SK-N-SH (cell line): ENCODE data around the gene ECEL1. TPM values are rescaled to one million over a fixed set of nuclear protein-coding genes. Genes with fewer than 3 reads are reported as not detected.

Source experiments
- CTCF ChIA-PET: fragments of 300-600, 350-600 bp; formaldehyde crosslinking; extraction: SDS; loops from one replicate; lab custom pipeline; 2021; lab: Yijun Ruan, JAX
- POLR2A ChIA-PET: fragments of 350-600 bp; sonication (Branson Sonifier 250); formaldehyde crosslinking; extraction: SDS; loops from one replicate; lab custom pipeline; 2020; ENCODE audit warnings: antibody characterized with exemption, inconsistent platforms; lab: Yijun Ruan, JAX
- DNase-seq: peaks from one replicate; pipeline ENCODE4 v3.0.0; 2012
- H2AFZ ChIP-seq: fragments of 200-600 bp; sonication (generic); 2 replicates; pipeline ENCODE4 v1.8.1; 2016; ENCODE audit warnings: antibody characterized with exemption, mild to moderate bottlenecking, low read depth
- H3F3A ChIP-seq: fragments of 200-600 bp; sonication (generic); replicated peaks from 2 replicates; pipeline ENCODE3; 2016; ENCODE audit warnings: antibody characterized with exemption, mild to moderate bottlenecking; ENCODE audit not compliant: insufficient read depth
- H3K27ac ChIP-seq, 2 experiments: fragments of 200-500 bp in 1 of 2; fragments of 200-600 bp in 1 of 2; sonication (Bioruptor generic) in 1 of 2; sonication (generic), shearing (Covaris generic) in 1 of 2; 2 replicates each; pipeline versions ENCODE4 v1.5.1 to v1.6.1; 2014 to 2016; ENCODE audit warnings: low read depth in 2 of 2, inconsistent platforms in 1 of 2, low read length in 1 of 2, mild to moderate bottlenecking in 1 of 2, mixed read lengths in 1 of 2
- H3K27me3 ChIP-seq: fragments of 200-600 bp; sonication (generic), shearing (Covaris generic); 2 replicates; pipeline ENCODE4 v1.6.1; 2016; ENCODE audit warnings: mixed run types; ENCODE audit not compliant: insufficient read depth
- H3K36me3 ChIP-seq, 2 experiments: fragments of 200-500 bp in 1 of 2; fragments of 200-600 bp in 1 of 2; sonication (Bioruptor generic) in 1 of 2; sonication (generic) in 1 of 2; replicated peaks in 1 of 2; 2 replicates each; pipeline versions ENCODE3 to v1.5.1; 2014 to 2016; ENCODE audit warnings: low read length in 1 of 2, mild to moderate bottlenecking in 1 of 2; ENCODE audit not compliant: insufficient read depth in 2 of 2, control insufficient read depth in 1 of 2
- H3K4me1 ChIP-seq, 2 experiments: fragments of 200-500 bp in 1 of 2; fragments of 200-600 bp in 1 of 2; sonication (Bioruptor generic) in 1 of 2; sonication (generic), shearing (Covaris generic) in 1 of 2; 2 replicates each; pipeline versions ENCODE4 v1.5.1 to v1.6.1; 2014 to 2016; ENCODE audit warnings: low read depth in 1 of 2, low read length in 1 of 2, mixed run types in 1 of 2; ENCODE audit not compliant: insufficient read depth in 2 of 2, control insufficient read depth in 1 of 2
- H3K4me2 ChIP-seq: fragments of 200-600 bp; sonication (generic), shearing (Covaris generic); 2 replicates; pipeline ENCODE4 v1.6.1; 2017; ENCODE audit warnings: mixed run types
- H3K4me3 ChIP-seq, 2 experiments: fragments of 200-500 bp in 1 of 2; fragments of 200-600 bp in 1 of 2; sonication (Bioruptor generic) in 1 of 2; sonication (generic), shearing (Covaris generic) in 1 of 2; 2 replicates each; pipeline versions ENCODE4 v1.5.1 to v1.8.1; 2014 to 2016; ENCODE audit warnings: low read depth in 2 of 2, inconsistent platforms in 1 of 2, low read length in 1 of 2, mild to moderate bottlenecking in 1 of 2, mixed read lengths in 1 of 2, moderate library complexity in 1 of 2
- H3K79me2 ChIP-seq: fragments of 200-600 bp; sonication (generic); 2 replicates; pipeline ENCODE4 v1.8.1; 2017; ENCODE audit warnings: mild to moderate bottlenecking; ENCODE audit not compliant: insufficient read depth
- H3K9ac ChIP-seq: fragments of 200-600 bp; sonication (generic); 2 replicates; pipeline ENCODE4 v1.6.1; 2017; ENCODE audit warnings: mixed run types
- H3K9me2 ChIP-seq: fragments of 200-600 bp; sonication (generic); 2 replicates; pipeline ENCODE4 v1.6.1; 2017; ENCODE audit warnings: mixed run types
- H3K9me3 ChIP-seq: fragments of 200-600 bp; sonication (generic); 2 replicates; pipeline ENCODE4 v1.6.1; 2017; ENCODE audit warnings: mixed run types, mild to moderate bottlenecking, moderate library complexity
- H4K20me1 ChIP-seq: fragments of 200-600 bp; sonication (generic); 2 replicates; pipeline ENCODE4 v1.6.1; 2017; ENCODE audit warnings: mild to moderate bottlenecking, mixed run types; ENCODE audit not compliant: insufficient read depth
- EZH2phosphoT487 ChIP-seq: fragments of 200-600 bp; sonication (generic); IDR thresholded peaks from 2 replicates; pipeline ENCODE4 v1.6.1; 2017; ENCODE audit warnings: low read depth, mixed run types, mild to moderate bottlenecking, antibody characterized with exemption, moderate library complexity, borderline replicate concordance
- FOSL2 ChIP-seq: IDR thresholded peaks from 2 replicates; pipeline ENCODE4 v1.4.0; 2012; ENCODE audit warnings: low read depth, mild to moderate bottlenecking, moderate library complexity, borderline replicate concordance
- FOXJ3 ChIP-seq: sonication (generic); formaldehyde crosslinking; IDR thresholded peaks from 2 replicates; pipeline ENCODE4 v1.5.1; 2020; ENCODE audit warnings: mild to moderate bottlenecking, missing genetic modification reagents
- GABPA ChIP-seq: IDR thresholded peaks from 2 replicates; pipeline ENCODE4 v1.4.0; 2012; ENCODE audit warnings: low read depth, mild to moderate bottlenecking
- GATA2 ChIP-seq: sonication (generic); formaldehyde crosslinking; IDR thresholded peaks from 2 replicates; pipeline ENCODE4 v1.5.0; 2020; ENCODE audit warnings: mild to moderate bottlenecking, missing genetic modification reagents
- IRF3 ChIP-seq: fragments of 150-350 bp; IDR thresholded peaks from 2 replicates; pipeline ENCODE4 v1.6.1; 2016; ENCODE audit warnings: mild to moderate bottlenecking, low read depth, low read length
- NFIC ChIP-seq: IDR thresholded peaks from 2 replicates; pipeline ENCODE4 v1.4.0; 2012; ENCODE audit warnings: borderline replicate concordance
- NRF1 ChIP-seq: IDR thresholded peaks from 2 replicates; pipeline ENCODE4 v1.6.1; 2012; ENCODE audit warnings: low read depth, mild to moderate bottlenecking, low read length
- SMC3 ChIP-seq: IDR thresholded peaks from 2 replicates; pipeline ENCODE4 v1.6.1; 2012; ENCODE audit warnings: low read depth, low read length, improper control_type of control experiment
- TAF1 ChIP-seq: IDR thresholded peaks from 2 replicates; pipeline ENCODE4 v1.6.1; 2012; ENCODE audit warnings: low read depth, mild to moderate bottlenecking, low read length, moderate library complexity, borderline replicate concordance
- TCF12 ChIP-seq: IDR thresholded peaks from 2 replicates; pipeline ENCODE4 v1.4.0; 2012
- USF1 ChIP-seq: IDR thresholded peaks from 2 replicates; pipeline ENCODE4 v1.4.0; 2012; ENCODE audit warnings: low read depth, borderline replicate concordance
- USF2 ChIP-seq: fragments of 150-350 bp; IDR thresholded peaks from 2 replicates; pipeline ENCODE4 v1.6.1; 2017; ENCODE audit warnings: antibody characterized with exemption, low read length, low read depth, borderline replicate concordance
- YY1 ChIP-seq: IDR thresholded peaks from 2 replicates; pipeline ENCODE4 v1.4.0; 2012; ENCODE audit warnings: low read depth, mild to moderate bottlenecking
- ZBTB33 ChIP-seq: IDR thresholded peaks from 2 replicates; pipeline ENCODE4 v1.4.0; 2012; ENCODE audit warnings: low read depth, borderline replicate concordance
- WGBS: methylation state at CpG from one replicate; pipeline ENCODE4 v1.1.6; 2017; ENCODE audit warnings: low lambda C conversion rate; 5-methylcytosine and 5-hydroxymethylcytosine counted together
- polyA plus RNA-seq, 3 experiments: library from polyadenylated mRNA; depleted of rRNA; stranded (reverse); fragments of >200 nt; gene quantifications; 2 replicates each; pipeline ENCODE4 v1.2.3, GENCODE V29; 2012

The ECEL1 gene
- polyA plus RNA-seq, 1 of the 3 experiments (the other 2 are of a cell fraction) = not detected

GRCh38 chr2:232495292-232495691 is 7.7 kb upstream of the ECEL1 start:
- no peak overlapping the region for H3K4me2 ChIP-seq
- no peaks in the 10 kb centered on the region for H3K9me2 ChIP-seq
- CTCF ChIA-PET = interaction anchor here (2.9 kb wide), 1 partner anchor 26 kb away, joined by 17 read pairs; no protein-coding TSS in a partner anchor
- H3K9me3 ChIP-seq = no peaks in the 10 kb centered on the region
- DNase-seq = no peak
- H3K27me3 ChIP-seq = no peaks in the 10 kb centered on the region
- no peak overlapping the region for H3K4me3 ChIP-seq
- no peaks in the 10 kb centered on the region for H4K20me1 ChIP-seq
- H3K79me2 ChIP-seq = no peaks in the 10 kb centered on the region
- H3F3A ChIP-seq = no peaks in the 10 kb centered on the region
- no peaks in the 10 kb centered on the region for H3K36me3 ChIP-seq
- TF ChIP-seq TAF1 (no peak), GATA2 (CRISPR knock-in tag) (no peak), USF2 (no peak), IRF3 (no peak), GABPA (no peak), TCF12 (no peak), YY1 (no peak), FOXJ3 (CRISPR knock-in tag) (no peak), SMC3 (no peak), FOSL2 (no peak), ZBTB33 (no peak), USF1 (no peak), NRF1 (no peak), EZH2phosphoT487 (no peak), NFIC (no peak)
- 70% methylated on average over 6 of the region's 7 CpGs for WGBS
- H2AFZ ChIP-seq = no peak overlapping the region
- POLR2A ChIA-PET = no interaction called here
- H3K4me1 ChIP-seq = peaks cover 0 to 15% of the 10 kb centered on the region in 2 experiments; a peak in 1 of 4 replicates
- no peak overlapping the region for H3K27ac ChIP-seq
- H3K9ac ChIP-seq = no peak overlapping the region
